ENCODE data around the gene SPEN.

DNA sequence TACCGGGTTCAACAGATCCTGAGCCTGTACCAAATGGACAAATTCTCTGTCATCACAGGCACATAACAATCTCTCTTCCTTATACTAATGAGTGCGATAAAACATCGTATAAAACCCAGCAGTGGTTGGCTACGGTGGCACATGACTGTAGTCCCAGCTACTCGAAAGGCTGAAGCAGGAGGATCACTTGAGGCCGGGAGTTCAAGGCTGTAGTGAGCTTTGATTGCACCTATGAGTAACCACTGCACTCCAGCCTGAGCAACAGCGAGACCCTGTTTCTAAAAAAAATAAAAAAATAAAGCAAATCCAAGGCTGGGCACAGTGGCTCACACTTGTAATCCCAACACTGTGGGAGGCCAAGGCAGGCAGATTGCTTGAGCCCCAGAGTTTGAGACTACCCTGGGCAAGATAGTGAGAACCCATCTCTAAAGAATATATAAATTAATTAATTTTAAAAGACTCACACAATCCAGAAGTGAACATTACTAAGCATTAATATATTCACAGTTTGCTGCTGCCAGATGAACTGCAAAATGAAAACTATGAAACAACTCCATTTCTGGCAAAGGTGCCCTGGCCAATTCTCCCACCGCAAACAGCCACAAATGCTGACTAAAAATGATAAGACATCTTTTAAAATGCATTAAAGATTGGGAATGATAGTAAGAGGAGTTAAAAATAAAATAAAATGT, 115.3 kb downstream of the SPEN start:
- TF ChIP-seq, protein P1, sequence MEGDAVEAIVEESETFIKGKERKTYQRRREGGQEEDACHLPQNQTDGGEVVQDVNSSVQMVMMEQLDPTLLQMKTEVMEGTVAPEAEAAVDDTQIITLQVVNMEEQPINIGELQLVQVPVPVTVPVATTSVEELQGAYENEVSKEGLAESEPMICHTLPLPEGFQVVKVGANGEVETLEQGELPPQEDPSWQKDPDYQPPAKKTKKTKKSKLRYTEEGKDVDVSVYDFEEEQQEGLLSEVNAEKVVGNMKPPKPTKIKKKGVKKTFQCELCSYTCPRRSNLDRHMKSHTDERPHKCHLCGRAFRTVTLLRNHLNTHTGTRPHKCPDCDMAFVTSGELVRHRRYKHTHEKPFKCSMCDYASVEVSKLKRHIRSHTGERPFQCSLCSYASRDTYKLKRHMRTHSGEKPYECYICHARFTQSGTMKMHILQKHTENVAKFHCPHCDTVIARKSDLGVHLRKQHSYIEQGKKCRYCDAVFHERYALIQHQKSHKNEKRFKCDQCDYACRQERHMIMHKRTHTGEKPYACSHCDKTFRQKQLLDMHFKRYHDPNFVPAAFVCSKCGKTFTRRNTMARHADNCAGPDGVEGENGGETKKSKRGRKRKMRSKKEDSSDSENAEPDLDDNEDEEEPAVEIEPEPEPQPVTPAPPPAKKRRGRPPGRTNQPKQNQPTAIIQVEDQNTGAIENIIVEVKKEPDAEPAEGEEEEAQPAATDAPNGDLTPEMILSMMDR (conservative IDR thresholded peaks at IDR 0.05; ENCODE audit: low read depth in 2 of 2), result no peak
- TF ChIP-seq POLR2AphosphoS5 (IDR thresholded peaks at IDR 0.05; ENCODE audit: low read depth) (no peak), JUNB (IDR thresholded peaks at IDR 0.05; ENCODE audit: unreplicated experiment) (no peak), EZH2 (IDR thresholded peaks at IDR 0.05; ENCODE audit: low read depth, unreplicated experiment) (no peak), ZNF114 (CRISPR knock-in tag; IDR thresholded peaks at IDR 0.05) (no peak), EZH2phosphoT487 (IDR thresholded peaks at IDR 0.05; ENCODE audit: unreplicated experiment) (no peak)
- TF ChIP-seq, protein P2, sequence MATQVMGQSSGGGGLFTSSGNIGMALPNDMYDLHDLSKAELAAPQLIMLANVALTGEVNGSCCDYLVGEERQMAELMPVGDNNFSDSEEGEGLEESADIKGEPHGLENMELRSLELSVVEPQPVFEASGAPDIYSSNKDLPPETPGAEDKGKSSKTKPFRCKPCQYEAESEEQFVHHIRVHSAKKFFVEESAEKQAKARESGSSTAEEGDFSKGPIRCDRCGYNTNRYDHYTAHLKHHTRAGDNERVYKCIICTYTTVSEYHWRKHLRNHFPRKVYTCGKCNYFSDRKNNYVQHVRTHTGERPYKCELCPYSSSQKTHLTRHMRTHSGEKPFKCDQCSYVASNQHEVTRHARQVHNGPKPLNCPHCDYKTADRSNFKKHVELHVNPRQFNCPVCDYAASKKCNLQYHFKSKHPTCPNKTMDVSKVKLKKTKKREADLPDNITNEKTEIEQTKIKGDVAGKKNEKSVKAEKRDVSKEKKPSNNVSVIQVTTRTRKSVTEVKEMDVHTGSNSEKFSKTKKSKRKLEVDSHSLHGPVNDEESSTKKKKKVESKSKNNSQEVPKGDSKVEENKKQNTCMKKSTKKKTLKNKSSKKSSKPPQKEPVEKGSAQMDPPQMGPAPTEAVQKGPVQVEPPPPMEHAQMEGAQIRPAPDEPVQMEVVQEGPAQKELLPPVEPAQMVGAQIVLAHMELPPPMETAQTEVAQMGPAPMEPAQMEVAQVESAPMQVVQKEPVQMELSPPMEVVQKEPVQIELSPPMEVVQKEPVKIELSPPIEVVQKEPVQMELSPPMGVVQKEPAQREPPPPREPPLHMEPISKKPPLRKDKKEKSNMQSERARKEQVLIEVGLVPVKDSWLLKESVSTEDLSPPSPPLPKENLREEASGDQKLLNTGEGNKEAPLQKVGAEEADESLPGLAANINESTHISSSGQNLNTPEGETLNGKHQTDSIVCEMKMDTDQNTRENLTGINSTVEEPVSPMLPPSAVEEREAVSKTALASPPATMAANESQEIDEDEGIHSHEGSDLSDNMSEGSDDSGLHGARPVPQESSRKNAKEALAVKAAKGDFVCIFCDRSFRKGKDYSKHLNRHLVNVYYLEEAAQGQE (IDR thresholded peaks at IDR 0.05; ENCODE audit: unreplicated experiment), result no peak

Measured in GM23338 (cell line).